Neuron (in vitro differentiated cells): ENCODE data around the gene C13orf46.

Source experiments
- H2AFZ ChIP-seq: one replicate; pipeline ENCODE4 v1.6.1; 2013; ENCODE audit warnings: low read depth, mild to moderate bottlenecking, inconsistent platforms, low read length, moderate library complexity
- H3K27me3 ChIP-seq: one replicate; pipeline ENCODE4 v1.6.1; 2013; ENCODE audit warnings: low read length; ENCODE audit not compliant: insufficient read depth
- H3K36me3 ChIP-seq: one replicate; pipeline ENCODE4 v1.6.1; 2013; ENCODE audit warnings: low read length; ENCODE audit not compliant: insufficient read depth
- H3K4me1 ChIP-seq: one replicate; pipeline ENCODE4 v1.6.1; 2013; ENCODE audit warnings: low read length; ENCODE audit not compliant: insufficient read depth
- H3K4me3 ChIP-seq: 2 replicates; pipeline ENCODE4 v1.5.1; 2013; ENCODE audit warnings: mild to moderate bottlenecking, low read length, moderate library complexity
- H3K9me3 ChIP-seq: one replicate; pipeline ENCODE4 v1.6.1; 2013; ENCODE audit warnings: low read length

C13orf46 gene

GRCh38 chr13:113958373-113958772 lies 15.5 kb downstream of the C13orf46 start:
- H3K4me1 ChIP-seq: no peaks in the 10 kb centered on the region
- H3K36me3 ChIP-seq: no peaks in the 10 kb centered on the region
- peaks cover 17% of the 10 kb centered on the region for H3K9me3 ChIP-seq
- H2AFZ ChIP-seq: no peak overlapping the region
- no peaks in the 10 kb centered on the region for H3K27me3 ChIP-seq
- no peak overlapping the region for H3K4me3 ChIP-seq

DNA sequence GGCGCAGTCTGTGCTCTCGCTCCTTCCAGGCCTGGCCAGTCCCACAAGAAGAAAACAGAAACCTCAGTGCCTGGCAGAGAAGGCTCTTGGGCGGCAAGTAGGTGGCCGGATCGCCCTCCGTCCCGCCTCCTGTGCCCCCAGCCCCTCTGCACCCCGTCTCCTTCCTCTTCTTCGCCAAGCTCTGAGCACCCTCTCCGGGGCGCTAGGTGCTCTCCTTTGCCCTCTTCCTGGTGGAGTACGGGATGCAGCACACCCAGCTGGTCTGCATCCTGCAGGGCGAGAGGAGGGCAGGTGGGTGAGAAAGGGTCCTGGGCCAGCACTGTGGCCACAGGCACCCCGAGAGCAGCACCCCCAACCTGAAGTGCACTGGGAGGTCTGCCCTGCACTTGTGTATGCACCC lies 17.3 kb downstream of the C13orf46 start:
- H3K27me3 ChIP-seq: no peaks in the 10 kb centered on the region
- H3K4me3 ChIP-seq: no peak overlapping the region
- no peaks in the 10 kb centered on the region for H3K36me3 ChIP-seq
- peaks cover 17% of the 10 kb centered on the region for H3K9me3 ChIP-seq
- no peak overlapping the region for H2AFZ ChIP-seq
- no peaks in the 10 kb centered on the region for H3K4me1 ChIP-seq

DNA sequence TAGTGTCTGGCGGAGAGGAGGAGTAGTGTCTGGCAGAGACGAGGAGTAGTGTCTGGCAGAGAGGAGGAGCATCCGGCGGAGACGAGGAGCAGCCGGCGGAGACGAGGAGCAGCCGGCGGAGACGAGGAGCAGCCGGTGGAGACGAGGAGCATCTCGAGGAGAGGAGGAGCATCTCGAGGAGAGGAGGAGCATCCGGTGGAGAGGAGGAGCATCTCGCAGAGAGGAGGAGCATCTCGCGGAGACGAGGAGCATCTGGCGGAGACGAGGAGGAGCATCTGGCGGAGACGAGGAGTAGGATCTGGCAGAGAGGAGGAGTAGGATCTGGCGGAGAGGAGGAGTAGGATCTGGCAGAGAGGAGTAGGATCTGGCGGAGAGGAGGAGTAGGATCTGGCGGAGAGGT lies 18.2 kb downstream of the C13orf46 start:
- no peaks in the 10 kb centered on the region for H3K36me3 ChIP-seq
- no peaks in the 10 kb centered on the region for H3K27me3 ChIP-seq
- no peaks in the 10 kb centered on the region for H3K4me1 ChIP-seq
- no peak overlapping the region for H3K4me3 ChIP-seq
- H2AFZ ChIP-seq: no peak overlapping the region
- H3K9me3 ChIP-seq: peaks cover 17% of the 10 kb centered on the region

DNA sequence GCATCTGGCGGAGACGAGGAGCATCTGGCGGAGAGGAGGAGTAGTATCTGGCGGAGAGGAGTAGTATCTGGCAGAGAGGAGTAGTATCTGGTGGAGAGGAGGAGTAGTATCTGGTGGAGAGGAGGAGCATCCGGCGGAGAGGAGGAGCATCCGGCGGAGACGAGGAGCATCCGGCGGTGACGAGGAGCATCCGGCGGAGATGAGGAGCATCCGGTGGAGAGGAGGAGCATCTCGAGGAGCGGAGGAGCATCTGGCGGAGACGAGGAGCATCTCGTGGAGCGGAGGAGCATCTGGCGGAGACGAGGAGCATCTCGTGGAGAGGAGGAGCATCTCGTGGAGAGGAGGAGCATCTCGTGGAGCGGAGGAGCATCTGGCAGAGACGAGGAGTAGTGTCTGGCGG lies 18.6 kb downstream of the C13orf46 start:
- Histone ChIP-seq H3K36me3 (no peaks in the 10 kb centered on the region), H3K9me3 (peaks cover 15% of the 10 kb centered on the region), H3K27me3 (no peaks in the 10 kb centered on the region), H2AFZ (no peak overlapping the region), H3K4me3 (no peak overlapping the region), H3K4me1 (no peaks in the 10 kb centered on the region)

- Histone ChIP-seq H3K4me1 (no peaks in the 10 kb centered on the region), H3K4me3 (no peak overlapping the region), H2AFZ (no peak overlapping the region), H3K9me3 (peaks cover 14% of the 10 kb centered on the region), H3K36me3 (no peaks in the 10 kb centered on the region), H3K27me3 (no peaks in the 10 kb centered on the region)
Observed at GRCh38 chr13:113954046-113954835, 19.6 kb downstream of the C13orf46 start.

- no peaks in the 10 kb centered on the region for H3K36me3 ChIP-seq
- no peak overlapping the region for H3K4me3 ChIP-seq
- no peak overlapping the region for H2AFZ ChIP-seq
- H3K4me1 ChIP-seq: no peaks in the 10 kb centered on the region
- peaks cover 10% of the 10 kb centered on the region for H3K9me3 ChIP-seq
- no peaks in the 10 kb centered on the region for H3K27me3 ChIP-seq
Observed at GRCh38 chr13:113953561-113953960, 20.3 kb downstream of the C13orf46 start.

DNA sequence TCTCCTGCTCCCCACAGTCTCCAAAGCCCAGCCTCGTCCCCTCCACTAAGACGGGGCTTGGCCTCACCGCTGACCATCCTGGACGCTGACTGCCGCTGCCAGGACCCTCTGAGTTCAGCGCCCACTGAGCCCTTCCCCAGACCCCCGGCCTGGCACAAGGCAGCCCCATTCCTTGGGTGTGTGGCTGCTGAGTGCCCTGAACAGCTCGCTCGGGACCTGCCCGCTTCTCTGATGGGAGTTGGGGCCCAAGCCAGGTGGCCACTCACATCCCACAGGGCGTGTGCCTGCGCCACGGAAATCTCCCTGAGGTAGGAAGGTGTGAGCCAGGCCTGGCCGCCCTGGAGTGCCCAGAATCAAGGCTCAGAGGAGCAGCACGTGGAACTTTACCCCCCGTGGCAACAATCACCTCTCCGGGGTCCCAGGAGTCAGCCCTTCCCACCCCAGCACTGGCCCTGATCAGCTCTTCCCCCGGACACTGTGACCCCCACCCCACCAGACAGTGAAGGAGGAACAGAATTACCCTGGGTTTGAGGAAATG lies 20.8 kb downstream of the C13orf46 start:
- no peaks in the 10 kb centered on the region for H3K4me1 ChIP-seq
- H3K9me3 ChIP-seq: peaks cover 10% of the 10 kb centered on the region
- no peak overlapping the region for H2AFZ ChIP-seq
- H3K36me3 ChIP-seq: no peaks in the 10 kb centered on the region
- H3K27me3 ChIP-seq: no peaks in the 10 kb centered on the region
- H3K4me3 ChIP-seq: no peak overlapping the region

DNA sequence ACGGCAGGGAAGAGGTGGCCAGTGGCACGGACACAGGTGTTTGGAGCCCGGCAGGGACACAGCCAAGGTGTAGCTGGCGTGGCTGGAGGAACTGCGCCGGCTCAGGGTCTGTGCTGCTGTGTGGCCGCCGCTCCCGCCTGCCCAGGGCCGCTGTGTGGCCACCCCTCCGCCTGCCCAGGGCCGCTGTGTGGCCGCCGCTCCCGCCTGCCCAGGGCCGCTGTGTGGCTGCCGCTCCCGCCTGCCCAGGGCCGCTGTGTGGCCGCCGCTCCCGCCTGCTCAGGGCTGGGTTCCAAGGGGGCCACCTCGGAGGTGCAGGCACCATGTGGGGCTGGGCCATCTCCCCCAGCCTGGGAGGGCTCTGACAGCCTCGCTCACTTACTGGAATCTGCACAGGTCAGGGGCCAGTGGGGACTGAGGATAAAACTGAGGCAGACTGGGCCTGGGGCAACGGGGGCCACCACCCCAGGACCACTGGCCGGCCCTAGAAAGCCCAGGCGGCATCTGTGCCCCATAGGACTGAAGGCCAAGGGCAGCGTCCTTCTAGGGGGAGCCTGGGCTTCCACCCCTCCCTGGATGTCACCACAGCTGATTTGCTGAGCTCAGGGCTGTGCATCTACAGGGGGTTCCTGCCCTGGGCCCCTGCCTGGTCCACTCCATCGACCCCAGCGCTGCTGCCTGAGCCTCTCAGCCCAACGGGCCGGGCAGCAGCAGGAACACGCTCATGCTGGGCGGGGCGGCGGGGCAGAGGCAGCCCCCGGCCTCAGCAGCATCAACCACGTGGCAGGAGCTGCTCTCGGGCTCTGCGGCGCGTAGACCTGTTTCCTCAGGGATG lies 21.5 kb downstream of the C13orf46 start:
- Histone ChIP-seq H3K9me3 (peaks cover 10% of the 10 kb centered on the region), H3K27me3 (no peaks in the 10 kb centered on the region)

DNA sequence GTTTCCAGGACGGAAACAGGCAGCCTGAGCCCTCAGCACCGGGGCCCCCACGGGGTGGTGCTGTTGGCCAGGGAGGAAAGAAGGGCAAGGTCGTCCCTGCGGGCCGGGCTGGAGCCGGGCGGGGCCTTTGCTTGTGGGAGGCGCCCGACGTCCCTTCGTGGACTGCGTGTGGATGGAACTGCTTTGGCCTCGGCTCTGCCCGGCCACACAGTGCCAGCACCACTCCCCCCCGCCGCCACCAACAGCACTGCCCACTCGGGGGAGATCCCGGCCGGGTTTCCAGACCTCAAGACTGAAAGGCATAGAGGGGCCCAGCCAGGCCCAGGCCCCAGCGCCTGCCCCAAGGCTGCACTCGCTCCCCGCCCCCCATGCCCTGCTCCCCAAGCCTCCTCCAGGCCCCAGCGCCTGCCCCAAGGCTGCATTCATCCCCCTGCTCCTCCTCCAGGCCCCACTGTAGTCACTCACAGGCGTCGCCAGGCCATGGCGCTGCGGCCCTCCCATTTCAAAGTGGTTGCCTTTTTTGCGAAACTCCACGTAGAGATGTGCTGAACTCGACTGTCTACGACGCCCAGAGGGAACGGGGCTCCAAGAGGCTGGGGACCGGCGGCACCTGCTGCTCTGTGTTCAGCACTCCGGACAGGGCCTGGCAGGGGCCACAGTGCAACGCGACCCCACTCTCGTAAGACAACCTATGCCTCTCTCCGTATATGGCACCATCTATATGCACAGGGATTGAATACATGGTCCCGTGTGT lies 22.5 kb downstream of the C13orf46 start:
- Histone ChIP-seq H3K4me1 (no peaks in the 10 kb centered on the region), H3K36me3 (no peaks in the 10 kb centered on the region), H3K9me3 (peaks cover 9% of the 10 kb centered on the region), H3K27me3 (no peaks in the 10 kb centered on the region), H3K4me3 (no peak overlapping the region), H2AFZ (no peak overlapping the region)

More for the DNA sequence above, 21.5 kb downstream of the C13orf46 start:
- H3K4me3 ChIP-seq: no peak overlapping the region
- H3K36me3 ChIP-seq: no peaks in the 10 kb centered on the region
- H2AFZ ChIP-seq: no peak overlapping the region
- H3K4me1 ChIP-seq: no peaks in the 10 kb centered on the region

- Histone ChIP-seq H3K9me3 (peaks cover 7% of the 10 kb centered on the region), H2AFZ (no peak overlapping the region), H3K4me3 (no peak overlapping the region), H3K36me3 (no peaks in the 10 kb centered on the region), H3K27me3 (no peaks in the 10 kb centered on the region), H3K4me1 (no peaks in the 10 kb centered on the region)
Observed at GRCh38 chr13:113950451-113951245, 23.2 kb downstream of the C13orf46 start.

DNA sequence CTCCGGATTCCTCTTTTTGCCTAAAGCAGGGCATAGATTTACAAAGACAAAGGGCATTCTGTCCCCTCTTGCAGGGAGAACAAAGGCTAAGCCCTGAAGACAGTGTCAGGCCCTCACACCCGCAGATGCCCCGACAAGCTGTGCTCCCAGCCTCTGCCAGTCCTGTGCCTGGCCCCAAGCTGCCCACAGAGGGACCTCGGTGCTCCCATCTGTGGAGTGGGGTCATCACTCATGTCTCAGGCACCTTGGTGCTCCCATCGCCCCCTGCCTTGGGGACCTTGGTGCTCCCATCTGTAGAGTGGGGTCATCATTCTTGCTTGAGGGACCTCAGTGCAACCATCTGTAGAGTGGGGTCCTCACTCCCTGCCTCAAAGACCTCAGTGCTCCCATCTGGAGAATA lies 24.3 kb downstream of the C13orf46 start:
- Histone ChIP-seq H3K36me3 (no peaks in the 10 kb centered on the region), H3K4me1 (no peaks in the 10 kb centered on the region), H2AFZ (no peak overlapping the region), H3K9me3 (peaks cover 2% of the 10 kb centered on the region), H3K4me3 (no peak overlapping the region), H3K27me3 (no peaks in the 10 kb centered on the region)

DNA sequence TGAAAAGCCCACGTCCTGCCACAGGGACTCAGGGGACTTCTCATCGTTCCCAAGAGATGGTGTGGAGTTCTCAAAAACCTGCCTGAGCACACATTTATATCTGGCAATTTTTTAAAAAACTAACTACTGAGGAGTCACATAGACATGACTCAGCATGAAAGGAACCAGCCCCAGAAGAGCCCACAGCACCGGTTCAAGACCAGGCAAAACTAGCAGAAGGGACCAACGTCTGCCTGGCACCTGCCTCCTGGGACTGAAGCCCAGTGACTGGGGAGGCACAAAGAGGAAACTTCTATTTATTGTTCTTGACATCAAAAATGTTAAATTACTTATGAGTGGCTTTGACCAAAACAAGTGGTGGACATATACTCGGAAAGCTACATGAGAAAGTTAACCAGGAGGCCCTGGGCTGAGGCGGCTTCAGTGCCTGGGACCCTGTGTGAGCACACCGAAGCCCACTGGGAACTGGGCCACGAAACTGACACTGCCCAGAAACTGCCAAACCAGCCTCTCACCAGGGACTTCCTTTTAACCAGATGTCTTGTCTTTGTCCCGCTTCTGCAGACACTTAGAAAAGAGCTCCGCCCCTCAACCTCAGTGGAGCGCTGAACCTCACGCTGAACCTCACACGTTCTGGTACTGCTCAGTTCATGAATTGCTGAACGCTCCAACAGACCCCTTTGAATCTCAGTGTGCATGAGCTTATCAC lies 25.7 kb downstream of the C13orf46 start:
- Histone ChIP-seq H3K4me1 (no peaks in the 10 kb centered on the region), H3K9me3 (peaks cover 2% of the 10 kb centered on the region), H3K4me3 (no peak overlapping the region), H3K27me3 (no peaks in the 10 kb centered on the region), H3K36me3 (no peaks in the 10 kb centered on the region), H2AFZ (no peak overlapping the region)
